Endothelial cell (in vitro differentiated cells): ENCODE results near the gene DLG1. TPM values are rescaled to one million over a fixed set of nuclear protein-coding genes. Genes with fewer than 3 reads are reported as not detected.

Experiments used
- DNase-seq: peaks from one replicate; pipeline ENCODE4 v3.0.0; 2021; ENCODE audit warnings: low spot score
- H3K27ac Mint-ChIP-seq: one replicate; pipeline ENCODE4 v1.8.0; 2021; ENCODE audit warnings: mixed read lengths, inconsistent platforms; ENCODE audit not compliant: unreplicated experiment
- H3K27me3 Mint-ChIP-seq: one replicate; pipeline ENCODE4 v1.8.0; 2021; ENCODE audit warnings: mild to moderate bottlenecking, moderate library complexity, mixed read lengths, inconsistent platforms; ENCODE audit not compliant: unreplicated experiment
- H3K36me3 Mint-ChIP-seq: one replicate; pipeline ENCODE4 v1.8.0; 2021; ENCODE audit warnings: mild to moderate bottlenecking, low read depth, mixed read lengths, inconsistent platforms; ENCODE audit not compliant: unreplicated experiment
- H3K4me1 Mint-ChIP-seq: one replicate; pipeline ENCODE4 v1.8.0; 2021; ENCODE audit warnings: mild to moderate bottlenecking, mixed read lengths, inconsistent platforms; ENCODE audit not compliant: unreplicated experiment
- H3K4me3 Mint-ChIP-seq: one replicate; pipeline ENCODE4 v1.8.0; 2021; ENCODE audit warnings: mild to moderate bottlenecking, mixed read lengths, inconsistent platforms; ENCODE audit not compliant: unreplicated experiment
- H3K9me3 Mint-ChIP-seq: one replicate; pipeline ENCODE4 v1.8.0; 2021; ENCODE audit warnings: mixed read lengths, inconsistent platforms; ENCODE audit not compliant: unreplicated experiment
- total RNA-seq: library from RNA; stranded (reverse); fragmentation: NEBNext Ultra II Directional; extraction: Animal tissue kit (Norgen Biotek cat#: 25700); gene quantifications from one replicate; pipeline ENCODE4 v1.2.1, GENCODE V29; 2021; ENCODE audit not compliant: unreplicated experiment
- TF ChIP-seq, protein P1 (sequence below): fragments of 200-600 bp; sonication (generic); IDR thresholded peaks from one replicate; pipeline ENCODE4 v1.5.0; 2021; ENCODE audit warnings: antibody characterized with exemption; ENCODE audit not compliant: unreplicated experiment

Gene DLG1
- total RNA-seq, 1 donor from 2014 or later, result 75.5 TPM

- TF ChIP-seq, protein P1, sequence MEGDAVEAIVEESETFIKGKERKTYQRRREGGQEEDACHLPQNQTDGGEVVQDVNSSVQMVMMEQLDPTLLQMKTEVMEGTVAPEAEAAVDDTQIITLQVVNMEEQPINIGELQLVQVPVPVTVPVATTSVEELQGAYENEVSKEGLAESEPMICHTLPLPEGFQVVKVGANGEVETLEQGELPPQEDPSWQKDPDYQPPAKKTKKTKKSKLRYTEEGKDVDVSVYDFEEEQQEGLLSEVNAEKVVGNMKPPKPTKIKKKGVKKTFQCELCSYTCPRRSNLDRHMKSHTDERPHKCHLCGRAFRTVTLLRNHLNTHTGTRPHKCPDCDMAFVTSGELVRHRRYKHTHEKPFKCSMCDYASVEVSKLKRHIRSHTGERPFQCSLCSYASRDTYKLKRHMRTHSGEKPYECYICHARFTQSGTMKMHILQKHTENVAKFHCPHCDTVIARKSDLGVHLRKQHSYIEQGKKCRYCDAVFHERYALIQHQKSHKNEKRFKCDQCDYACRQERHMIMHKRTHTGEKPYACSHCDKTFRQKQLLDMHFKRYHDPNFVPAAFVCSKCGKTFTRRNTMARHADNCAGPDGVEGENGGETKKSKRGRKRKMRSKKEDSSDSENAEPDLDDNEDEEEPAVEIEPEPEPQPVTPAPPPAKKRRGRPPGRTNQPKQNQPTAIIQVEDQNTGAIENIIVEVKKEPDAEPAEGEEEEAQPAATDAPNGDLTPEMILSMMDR, result no peak
- DNase-seq, result no peak
- no peak overlapping the region for H3K4me3 Mint-ChIP-seq
- H3K9me3 Mint-ChIP-seq, result no peaks in the 10 kb centered on the region
- H3K36me3 Mint-ChIP-seq, result no peaks in the 10 kb centered on the region
- H3K4me1 Mint-ChIP-seq, result peaks cover 10% of the 10 kb centered on the region
- H3K27me3 Mint-ChIP-seq, result peaks cover 9% of the 10 kb centered on the region
- no peak overlapping the region for H3K27ac Mint-ChIP-seq
Measured at GRCh38 chr3:197337656-197338055, 39.2 kb upstream of the DLG1 start.

- no peak for DNase-seq
- Mint-ChIP-seq H3K27me3 (peaks cover 6% of the 10 kb centered on the region), H3K36me3 (no peaks in the 10 kb centered on the region)
Measured at GRCh38 chr3:197337214-197337613, 38.8 kb upstream of the DLG1 start.

DNA sequence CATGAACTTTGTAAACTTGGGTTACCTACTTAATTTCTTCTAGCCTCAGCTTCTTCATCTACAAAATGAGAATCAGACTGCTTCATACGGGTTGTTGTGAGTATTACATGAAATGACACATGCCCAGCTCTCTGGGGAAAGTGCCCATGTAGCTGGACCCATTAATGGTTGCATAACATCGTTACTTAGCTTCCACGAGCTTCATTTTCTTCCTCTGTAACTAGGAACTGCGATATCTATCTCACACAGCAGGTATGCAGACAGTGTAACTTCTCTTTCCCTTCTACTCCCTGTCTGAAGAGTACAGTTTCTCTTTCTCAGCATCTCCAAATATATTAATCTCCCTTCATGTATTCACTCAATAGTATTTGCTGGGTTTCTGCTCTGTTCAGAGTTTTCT, 37.9 kb upstream of the DLG1 start:
- no peaks in the 10 kb centered on the region for H3K9me3 Mint-ChIP-seq
- H3K4me1 Mint-ChIP-seq, result peaks cover 10% of the 10 kb centered on the region
- peaks cover 6% of the 10 kb centered on the region for H3K27me3 Mint-ChIP-seq
- H3K27ac Mint-ChIP-seq, result no peak overlapping the region
- TF ChIP-seq, protein P1, result no peak
- H3K4me3 Mint-ChIP-seq, result no peak overlapping the region
- no peak for DNase-seq
- no peaks in the 10 kb centered on the region for H3K36me3 Mint-ChIP-seq

More at GRCh38 chr3:197337214-197337613, 38.8 kb upstream of the DLG1 start:
- H3K4me1 Mint-ChIP-seq, result peaks cover 10% of the 10 kb centered on the region
- H3K4me3 Mint-ChIP-seq, result no peak overlapping the region
- no peak overlapping the region for H3K27ac Mint-ChIP-seq
- TF ChIP-seq, protein P1, result no peak
- H3K9me3 Mint-ChIP-seq, result no peaks in the 10 kb centered on the region

GRCh38 chr3:197335428-197336132, 37.2 kb upstream of the DLG1 start:
- TF ChIP-seq, protein P1, result no peak
- H3K9me3 Mint-ChIP-seq, result no peaks in the 10 kb centered on the region
- H3K4me3 Mint-ChIP-seq, result no peak overlapping the region
- H3K27me3 Mint-ChIP-seq, result peaks cover 6% of the 10 kb centered on the region
- H3K4me1 Mint-ChIP-seq, result peaks cover 10% of the 10 kb centered on the region
- no peak for DNase-seq
- no peak overlapping the region for H3K27ac Mint-ChIP-seq
- no peaks in the 10 kb centered on the region for H3K36me3 Mint-ChIP-seq

GRCh38 chr3:197333901-197334639, 35.7 kb upstream of the DLG1 start:
- Mint-ChIP-seq H3K27me3 (peaks cover 6% of the 10 kb centered on the region), H3K4me1 (peaks cover 10% of the 10 kb centered on the region), H3K27ac (no peak overlapping the region), H3K9me3 (no peaks in the 10 kb centered on the region), H3K4me3 (no peak overlapping the region), H3K36me3 (no peaks in the 10 kb centered on the region)
- TF ChIP-seq, protein P1, result no peak
- DNase-seq, result no peak
